Left hindlimb (tissue), 1 donor: ENCODE results near the gene CRIM1.
"Not testable (repeated sequence)": the region's sequence is repeated elsewhere in the genome, so short reads cannot be mapped to it uniquely, and the experiment has no call there.

Experiments used
- DNase-seq: peaks from one replicate; pipeline ENCODE4 v3.0.0-alpha.2; 2018

Gene CRIM1

GRCh38 chr2:36355151-36355889 is at the start of gene CRIM1:
CRIM1 (plus strand) TSS chr2:36355778; CDS start chr2:36356293, 515 bp downstream.
- peak; percentile 94 for DNase-seq

- DNase-seq: no peak
Observed at GRCh38 chr2:36307441-36307840, 48.1 kb upstream of the CRIM1 start.

GRCh38 chr2:36310444-36310843 is 45.1 kb upstream of the CRIM1 start:
- not testable (repeated sequence) for DNase-seq

GRCh38 chr2:36318547-36318946 is 37.0 kb upstream of the CRIM1 start:
- DNase-seq: no peak

GRCh38 chr2:36322108-36322507 is 33.5 kb upstream of the CRIM1 start:
- DNase-seq: no peak

GRCh38 chr2:36326286-36326685 is 29.3 kb upstream of the CRIM1 start:
- no peak for DNase-seq

GRCh38 chr2:36329251-36329650 is 26.3 kb upstream of the CRIM1 start:
- DNase-seq: no peak

GRCh38 chr2:36329746-36330472 is 25.7 kb upstream of the CRIM1 start:
- DNase-seq: no peak

- DNase-seq: no peak
Observed at GRCh38 chr2:36330473-36331395, 24.8 kb upstream of the CRIM1 start.

- no peak for DNase-seq
Observed at GRCh38 chr2:36333350-36334012, 22.1 kb upstream of the CRIM1 start.

- DNase-seq: no peak
Observed at GRCh38 chr2:36335597-36335996, 20.0 kb upstream of the CRIM1 start.

- DNase-seq: no peak
Observed at GRCh38 chr2:36336321-36336720, 19.3 kb upstream of the CRIM1 start.

- no peak for DNase-seq
Observed at GRCh38 chr2:36337354-36337753, 18.2 kb upstream of the CRIM1 start.

- DNase-seq: no peak
Observed at GRCh38 chr2:36338124-36338826, 17.3 kb upstream of the CRIM1 start.

- no peak for DNase-seq
Observed at GRCh38 chr2:36338827-36339145, 16.8 kb upstream of the CRIM1 start.

- DNase-seq: no peak
Observed at GRCh38 chr2:36339607-36340218, 15.9 kb upstream of the CRIM1 start.

GRCh38 chr2:36343606-36344005 is 12.0 kb upstream of the CRIM1 start:
- DNase-seq: no peak

GRCh38 chr2:36348721-36349120 is 6.9 kb upstream of the CRIM1 start:
- no peak for DNase-seq

GRCh38 chr2:36351291-36351690 is 4.3 kb upstream of the CRIM1 start:
- no peak for DNase-seq

- DNase-seq: no peak
Observed at GRCh38 chr2:36351736-36352349, 3.7 kb upstream of the CRIM1 start.

- no peak for DNase-seq
Observed at GRCh38 chr2:36352701-36353100, 2.9 kb upstream of the CRIM1 start.
